Measurements from ENCODE around the gene PM20D2. TPM values are rescaled to one million over a fixed set of nuclear protein-coding genes. Genes with fewer than 3 reads are reported as not detected.
A peak's percentile ranks its signal among the peaks of the same experiment; 100 is the strongest.

The PM20D2 gene
- total RNA-seq, 2 experiments from 2014 or later: 5.0 to 5.5 TPM

DNA sequence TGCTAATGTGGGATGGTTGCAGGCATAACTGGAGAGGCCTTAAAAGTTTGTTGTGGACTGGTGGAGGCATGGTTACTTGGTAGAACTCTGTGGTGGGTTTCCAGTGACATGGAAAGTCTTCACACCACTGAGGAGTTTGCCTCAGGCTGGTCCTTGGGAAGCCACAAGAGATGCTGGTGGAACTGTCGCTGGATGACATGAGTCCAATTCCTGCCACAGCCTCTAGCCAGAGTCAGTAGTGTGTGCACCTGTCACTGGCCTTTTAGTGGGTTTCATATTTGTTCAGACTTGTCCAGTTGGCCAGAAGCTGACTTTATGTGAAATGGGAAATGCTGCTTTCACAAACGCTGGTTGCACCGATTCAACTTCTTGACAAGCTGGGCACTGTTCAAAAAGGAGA, 14.3 kb upstream of the PM20D2 start:
- ChIA-PET CTCF (no interaction called here), POLR2A (no interaction called here)
- H3K9me3 Mint-ChIP-seq: peaks cover 6% of the 10 kb centered on the region
- no peaks in the 10 kb centered on the region for H3K4me1 Mint-ChIP-seq
- H3K27me3 Mint-ChIP-seq: peaks cover 8% of the 10 kb centered on the region
- no peak overlapping the region for H3K4me3 Mint-ChIP-seq
- DNase-seq: no peak
- H3K36me3 Mint-ChIP-seq (ENCODE audit: low read depth): peaks cover 3% of the 10 kb centered on the region
- no peak overlapping the region for H3K27ac Mint-ChIP-seq

GRCh38 chr6:89132057-89132456, 13.8 kb upstream of the PM20D2 start:
- Mint-ChIP-seq H3K36me3 (ENCODE audit: low read depth) (peaks cover 3% of the 10 kb centered on the region), H3K9me3 (peaks cover 6% of the 10 kb centered on the region), H3K27ac (no peak overlapping the region), H3K4me3 (no peak overlapping the region), H3K27me3 (peaks cover 8% of the 10 kb centered on the region), H3K4me1 (no peaks in the 10 kb centered on the region)
- ChIA-PET POLR2A (no interaction called here), CTCF (no interaction called here)
- no peak for DNase-seq

- CTCF ChIA-PET: interaction anchor here (0.7 to 0.8 kb wide), 2 partner anchors 17 to 151 kb away, joined by 3 read pairs; no protein-coding TSS in a partner anchor
- H3K27me3 Mint-ChIP-seq: peaks cover 4% of the 10 kb centered on the region
- no peak overlapping the region for H3K27ac Mint-ChIP-seq
- no peaks in the 10 kb centered on the region for H3K9me3 Mint-ChIP-seq
- POLR2A ChIA-PET: interaction anchor here (0.8 kb wide), 1 partner anchor 50 kb away, joined by 3 read pairs; no protein-coding TSS in a partner anchor
- DNase-seq: no peak
- H3K36me3 Mint-ChIP-seq (ENCODE audit: low read depth): no peaks in the 10 kb centered on the region
- no peak overlapping the region for H3K4me3 Mint-ChIP-seq
- H3K4me1 Mint-ChIP-seq: no peaks in the 10 kb centered on the region
Observed at GRCh38 chr6:89133981-89134380, 11.9 kb upstream of the PM20D2 start.

DNA sequence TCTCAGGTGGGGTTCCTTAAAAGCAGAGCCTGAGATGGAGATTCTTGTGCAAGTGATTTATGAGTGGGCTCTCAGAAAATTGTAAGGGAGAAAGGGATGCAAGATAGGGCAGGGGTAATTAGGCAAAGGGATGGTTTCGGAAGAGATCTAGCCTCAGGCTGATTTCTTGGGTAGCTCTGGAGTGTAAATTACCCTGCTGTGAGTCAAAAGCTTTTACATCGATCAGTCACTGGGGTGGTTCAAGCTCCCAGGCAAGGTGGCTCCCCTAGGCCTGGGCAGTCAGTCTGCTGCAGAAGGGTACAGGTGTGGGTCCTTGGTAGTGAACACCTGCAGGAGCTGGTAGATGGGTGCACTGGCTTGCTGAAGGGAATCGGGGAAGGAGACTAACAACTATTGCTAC, 11.1 kb upstream of the PM20D2 start:
- POLR2A ChIA-PET: interaction anchor here (0.8 to 0.9 kb wide), 2 partner anchors 50 to 52 kb away, joined by 3 read pairs; no protein-coding TSS in a partner anchor
- Mint-ChIP-seq H3K27me3 (peaks cover 4% of the 10 kb centered on the region), H3K9me3 (no peaks in the 10 kb centered on the region), H3K27ac (no peak overlapping the region), H3K4me3 (no peak overlapping the region), H3K36me3 (ENCODE audit: low read depth) (no peaks in the 10 kb centered on the region), H3K4me1 (no peaks in the 10 kb centered on the region)
- no peak for DNase-seq
- CTCF ChIA-PET: interaction anchor here (0.7 to 0.8 kb wide), 2 partner anchors 18 to 152 kb away, joined by 3 read pairs; no protein-coding TSS in a partner anchor

DNA sequence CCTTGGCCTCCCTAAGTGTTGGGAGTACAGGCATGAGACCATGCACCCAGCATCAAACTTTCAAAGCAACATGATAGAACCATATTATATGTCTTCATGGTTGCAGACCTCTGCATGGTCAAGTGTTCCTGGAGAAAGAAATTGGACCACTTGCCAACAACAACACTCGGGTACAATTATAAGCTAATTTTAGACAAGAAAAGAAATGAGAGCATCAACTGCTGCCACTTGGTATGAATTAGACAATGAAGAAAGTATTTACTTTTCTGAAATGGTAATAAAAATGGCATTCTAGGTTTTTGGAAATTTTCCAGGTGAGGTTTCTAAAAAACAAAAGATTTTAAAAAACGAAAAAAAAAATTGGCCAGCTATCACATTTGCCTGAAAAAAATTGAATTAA, 7.7 kb upstream of the PM20D2 start:
- ChIA-PET POLR2A (interaction anchor here (0.7 to 1.5 kb wide), 2 partner anchors 8 to 34 kb away, joined by 4 to 5 read pairs; partner anchors contain the start of gene PM20D2), CTCF (interaction anchor here (1.6 kb wide), 1 partner anchor 7 kb away, joined by 5 read pairs; the partner anchor contains the start of gene PM20D2)
- no peak overlapping the region for H3K27ac Mint-ChIP-seq

GRCh38 chr6:89139509-89140346, 6.1 kb upstream of the PM20D2 start:
- POLR2A ChIA-PET: interaction anchor here (0.7 to 8.8 kb wide), 3 partner anchors 21 to 60 kb away, joined by 3 to 178 read pairs (median 4); partner anchors contain the start of gene PNRC1
- Mint-ChIP-seq H3K9me3 (no peaks in the 10 kb centered on the region), H3K4me3 (no peak overlapping the region), H3K36me3 (ENCODE audit: low read depth) (no peaks in the 10 kb centered on the region), H3K27ac (no peak overlapping the region), H3K4me1 (peaks cover 13% of the 10 kb centered on the region), H3K27me3 (peaks cover 33% of the 10 kb centered on the region)
- CTCF ChIA-PET: no interaction called here
- no peak for DNase-seq

More for the DNA sequence above, 7.7 kb upstream of the PM20D2 start:
- Mint-ChIP-seq H3K27me3 (peaks cover 21% of the 10 kb centered on the region), H3K4me1 (no peaks in the 10 kb centered on the region), H3K36me3 (ENCODE audit: low read depth) (no peaks in the 10 kb centered on the region), H3K4me3 (no peak overlapping the region), H3K9me3 (no peaks in the 10 kb centered on the region)
- no peak for DNase-seq

- H3K4me3 Mint-ChIP-seq: no peak overlapping the region
- POLR2A ChIA-PET: interaction anchor here (8.8 kb wide), 1 partner anchor 61 kb away, joined by 178 read pairs; the partner anchor contains the start of gene PNRC1
- no peaks in the 10 kb centered on the region for H3K9me3 Mint-ChIP-seq
- H3K36me3 Mint-ChIP-seq (ENCODE audit: low read depth): no peaks in the 10 kb centered on the region
- H3K4me1 Mint-ChIP-seq: peaks cover 20% of the 10 kb centered on the region
- peaks cover 33% of the 10 kb centered on the region for H3K27me3 Mint-ChIP-seq
- CTCF ChIA-PET: no interaction called here
- DNase-seq: no peak
- no peak overlapping the region for H3K27ac Mint-ChIP-seq
Observed at GRCh38 chr6:89140347-89141156, 5.3 kb upstream of the PM20D2 start.

- Mint-ChIP-seq H3K27me3 (peaks cover 34% of the 10 kb centered on the region), H3K4me3 (no peak overlapping the region), H3K27ac (no peak overlapping the region), H3K4me1 (peaks cover 34% of the 10 kb centered on the region), H3K36me3 (ENCODE audit: low read depth) (peaks cover 10% of the 10 kb centered on the region), H3K9me3 (no peaks in the 10 kb centered on the region)
- POLR2A ChIA-PET: interaction anchor here (1.2 to 8.8 kb wide), 6 partner anchors 25 to 207 kb away, joined by 3 to 178 read pairs (median 10); partner anchors contain the start of genes PNRC1, RNGTT and UBE2J1
- CTCF ChIA-PET: interaction anchor here (0.9 to 3.6 kb wide), 6 partner anchors 7 to 228 kb away, joined by 3 to 32 read pairs (median 5); partner anchors contain the start of gene PNRC1
- peak; percentile 29 for DNase-seq
Observed at GRCh38 chr6:89144354-89144906, 1.4 kb upstream of the PM20D2 start.

DNA sequence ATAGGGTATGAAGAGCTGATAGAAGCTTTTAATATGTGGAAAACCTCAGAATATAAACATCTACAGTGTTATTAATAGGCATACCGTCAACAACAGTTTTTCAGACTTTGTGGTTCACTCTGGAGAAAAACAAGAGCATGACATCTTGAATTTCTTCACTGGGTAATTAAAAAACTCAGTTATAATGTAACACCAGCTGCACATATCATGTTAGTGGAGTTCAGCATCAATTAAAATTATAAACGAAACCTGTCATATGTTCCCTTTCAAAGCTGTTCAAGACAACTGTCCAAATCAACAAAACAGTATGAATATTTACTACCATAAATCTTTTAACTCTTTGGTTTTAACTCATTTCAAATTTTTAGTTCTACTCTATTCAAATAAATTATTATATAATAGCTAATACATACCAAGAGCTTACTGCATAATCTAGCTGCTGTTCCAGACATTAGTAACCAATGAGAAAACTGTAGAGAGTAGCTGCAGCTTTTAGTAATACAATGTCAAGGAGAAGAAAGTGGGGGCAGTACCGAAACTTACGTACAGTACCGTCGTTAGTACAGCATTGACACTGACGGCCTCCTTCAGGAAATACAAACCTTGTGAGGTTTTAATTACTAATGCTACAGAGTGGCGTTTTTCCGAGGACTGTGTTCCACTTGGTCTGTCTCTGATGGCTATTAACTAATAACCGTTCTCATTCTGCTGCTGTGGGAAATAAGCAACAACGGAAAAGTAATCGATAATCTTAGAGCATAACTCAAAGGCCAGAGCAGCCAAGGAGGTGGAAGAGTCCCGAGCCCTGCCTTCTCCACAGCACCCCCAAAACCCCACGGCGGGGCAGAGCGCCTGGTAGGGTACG, 532 bp upstream of the PM20D2 start:
- H3K27me3 Mint-ChIP-seq: peaks cover 34% of the 10 kb centered on the region
- H3K9me3 Mint-ChIP-seq: no peaks in the 10 kb centered on the region
- H3K4me1 Mint-ChIP-seq: peaks cover 34% of the 10 kb centered on the region
- DNase-seq: peak; percentile 43
- peak overlapping the region; percentile 82 for H3K4me3 Mint-ChIP-seq
- peak overlapping the region; percentile 73 for H3K27ac Mint-ChIP-seq
- H3K36me3 Mint-ChIP-seq (ENCODE audit: low read depth): peaks cover 14% of the 10 kb centered on the region
- POLR2A ChIA-PET: interaction anchor here (0.8 to 8.8 kb wide), 18 partner anchors 8 to 684 kb away, joined by 3 to 178 read pairs (median 4); partner anchors contain the start of genes PNRC1, RNGTT, RRAGD and UBE2J1
- CTCF ChIA-PET: interaction anchor here (0.9 to 3.6 kb wide), 8 partner anchors 8 to 227 kb away, joined by 3 to 32 read pairs (median 5); partner anchors contain the start of gene PNRC1

DNA sequence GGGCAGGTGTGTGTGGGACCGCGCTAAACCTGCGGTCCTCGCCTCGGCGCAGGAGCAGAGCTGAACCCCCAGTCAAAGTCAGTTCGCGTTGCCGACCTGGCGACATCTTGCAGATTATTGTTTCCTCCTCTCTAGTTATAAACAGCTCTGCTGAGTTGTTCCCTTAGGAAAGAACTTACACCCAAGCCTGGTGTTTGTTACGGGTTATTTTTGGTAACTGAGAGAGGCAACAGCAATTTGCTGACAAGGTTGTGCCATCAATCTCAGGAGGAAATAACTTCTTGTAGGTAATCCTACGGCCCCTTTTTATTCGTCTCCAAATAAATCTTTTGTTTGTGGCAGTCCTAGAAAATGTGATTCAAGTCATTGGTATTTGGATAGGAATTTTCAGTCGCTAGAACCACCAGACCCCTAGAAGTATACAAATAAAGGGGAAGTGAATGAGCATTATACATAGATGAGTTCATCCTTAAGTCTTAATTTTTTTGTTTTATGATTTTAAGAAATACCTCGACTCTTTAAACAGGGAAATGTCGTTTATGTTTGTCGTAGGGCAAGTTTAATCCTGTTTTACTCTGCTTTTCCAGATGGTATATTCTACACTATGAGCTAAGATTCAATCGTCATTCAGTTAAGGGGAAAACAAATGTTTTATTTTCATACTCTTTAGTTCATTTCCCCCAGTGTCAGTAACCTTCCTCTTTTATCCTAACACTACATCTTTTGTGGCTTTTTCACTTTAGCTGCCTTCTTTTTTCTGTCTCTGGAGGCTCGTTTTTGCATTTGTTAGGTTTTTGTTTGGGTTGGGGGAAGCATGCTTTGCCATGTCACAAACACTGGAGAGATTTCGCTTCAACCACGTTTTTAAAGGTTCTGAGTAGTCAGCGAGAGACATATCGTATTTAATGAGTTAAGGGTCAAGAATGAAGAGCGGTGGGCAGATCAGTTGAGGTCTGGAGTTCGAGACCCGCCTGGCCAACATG, 1.2 kb downstream of the PM20D2 start:
- ChIA-PET CTCF (interaction anchor here (1.1 to 3.6 kb wide), 6 partner anchors 11 to 225 kb away, joined by 3 to 32 read pairs (median 5); partner anchors contain the start of gene PNRC1), POLR2A (interaction anchor here (0.6 to 8.8 kb wide), 14 partner anchors 9 to 682 kb away, joined by 3 to 178 read pairs (median 5); partner anchors contain the start of genes LYRM2, PNRC1, RNGTT and UBE2J1)
- Mint-ChIP-seq H3K4me1 (peaks cover 34% of the 10 kb centered on the region), H3K9me3 (no peaks in the 10 kb centered on the region), H3K36me3 (ENCODE audit: low read depth) (peaks cover 17% of the 10 kb centered on the region), H3K4me3 (peak overlapping the region; percentile 73), H3K27me3 (peaks cover 24% of the 10 kb centered on the region), H3K27ac (no peak overlapping the region)
- peak; percentile 31 for DNase-seq

Data from activated CD4-positive, alpha-beta memory T cell treated with anti-CD3 and anti-CD28 coated beads, Interleukin-2, amount 10 ng/mL, durations not matched to agents 7 days and 5 days (primary cell).